A204.1 (cell line): Measurements from ENCODE around the gene PEMT.
"Not testable (repeated sequence)": the region's sequence is repeated elsewhere in the genome, so short reads cannot be mapped to it uniquely, and the experiment has no call there.

Experiments used
- FAIRE-seq: peaks from 2 replicates; lab custom pipeline; 2012; peaks lifted over from hg19 to GRCh38; lab: Jason Lieb, UNC

PEMT gene

GRCh38 chr17:17502741-17503565 is 88.6 kb downstream of the PEMT start:
- no peak for FAIRE-seq

GRCh38 chr17:17500999-17501605 is 90.4 kb downstream of the PEMT start:
- no peak for FAIRE-seq

- no peak for FAIRE-seq
These were observed 91.9 kb downstream of the PEMT start for GRCh38 chr17:17499402-17500145.

GRCh38 chr17:17498606-17499301 is 92.8 kb downstream of the PEMT start:
- FAIRE-seq = no peak

GRCh38 chr17:17497845-17498520 is 93.5 kb downstream of the PEMT start:
- FAIRE-seq = no peak

- FAIRE-seq = no peak
These were observed 94.3 kb downstream of the PEMT start for GRCh38 chr17:17497065-17497844.

GRCh38 chr17:17496189-17497064 is 95.1 kb downstream of the PEMT start, which contains the start of gene RASD1:
Gene RASD1 (minus strand): TSS chr17:17496395. CDS start chr17:17496181, 214 bp downstream.
- no peak for FAIRE-seq

GRCh38 chr17:17495536-17496188 is 95.8 kb downstream of the PEMT start:
- FAIRE-seq = no peak

GRCh38 chr17:17494870-17495535 is 96.5 kb downstream of the PEMT start:
- no peak for FAIRE-seq

GRCh38 chr17:17494499-17494869 is 97.0 kb downstream of the PEMT start:
- FAIRE-seq = no peak

- no peak for FAIRE-seq
These were observed 97.5 kb downstream of the PEMT start for GRCh38 chr17:17493986-17494466.

GRCh38 chr17:17493249-17493985 is 98.1 kb downstream of the PEMT start:
- FAIRE-seq = no peak

- FAIRE-seq = no peak
These were observed 98.9 kb downstream of the PEMT start for GRCh38 chr17:17492571-17492970.

GRCh38 chr17:17492085-17492484 is 99.4 kb downstream of the PEMT start:
- no peak for FAIRE-seq

GRCh38 chr17:17491546-17491988 is 99.9 kb downstream of the PEMT start:
- no peak for FAIRE-seq

GRCh38 chr17:17491031-17491471 is 100.5 kb downstream of the PEMT start:
- FAIRE-seq = no peak

GRCh38 chr17:17487998-17488397 is 103.5 kb downstream of the PEMT start:
- no peak for FAIRE-seq

GRCh38 chr17:17486416-17486815 is 105.1 kb downstream of the PEMT start:
- not testable (repeated sequence) for FAIRE-seq
